K562 (cell line): ENCODE results near the gene FAR2.

ENCODE experiments used
- CTBP1 ChIP-seq: fragments of 450-650 bp; IDR thresholded peaks from 2 replicates; pipeline ENCODE4 v1.6.1; 2016; ENCODE audit warnings: borderline replicate concordance
- CTCF ChIP-seq, 3 experiments: IDR thresholded peaks in 2 of 3; conservative IDR thresholded peaks in 1 of 3; 2 replicates each; pipeline ENCODE4 v1.5.1; 2011 to 2012; ENCODE audit warnings: low read length in 3 of 3, mild to moderate bottlenecking in 3 of 3, control low read depth in 2 of 3, improper control_type of control experiment in 1 of 3, inconsistent platforms in 1 of 3, low read depth in 1 of 3, mixed read lengths in 1 of 3, moderate library complexity in 1 of 3; ENCODE audit not compliant: insufficient read depth in 2 of 3
- FOXA1 ChIP-seq: fragments of 450-650 bp; IDR thresholded peaks from 2 replicates; pipeline ENCODE4 v1.6.1; 2016; ENCODE audit warnings: mild to moderate bottlenecking, borderline replicate concordance
- IFI16 ChIP-seq: fragments of 250-450 bp; sonication (Bioruptor Pico); IDR thresholded peaks from 2 replicates; pipeline ENCODE4 v2.1.2; 2022; ENCODE audit warnings: mild to moderate bottlenecking, inconsistent platforms
- NR2F6 ChIP-seq: fragments of 450-650 bp; formaldehyde crosslinking; IDR thresholded peaks from 2 replicates; pipeline ENCODE4 v1.4.0; 2020; ENCODE audit warnings: mild to moderate bottlenecking
- REST ChIP-seq, 2 experiments: fragments of 450-650 bp; formaldehyde crosslinking in 1 of 2; IDR thresholded peaks; 2 replicates each; pipeline versions ENCODE4 v1.4.0 to v1.6.1; 2014 to 2020; ENCODE audit warnings: mild to moderate bottlenecking in 2 of 2, borderline replicate concordance in 1 of 2, low read depth in 1 of 2
- TBL1XR1 ChIP-seq, 2 experiments: IDR thresholded peaks; 2 replicates each; pipeline ENCODE4 v1.6.1; 2012; ENCODE audit warnings: improper control_type of control experiment in 2 of 2, low read length in 2 of 2, mild to moderate bottlenecking in 1 of 2
- TCF3 ChIP-seq: sonication (generic); formaldehyde crosslinking; IDR thresholded peaks from 2 replicates; pipeline ENCODE4 v1.4.0; 2020; ENCODE audit warnings: mild to moderate bottlenecking, missing genetic modification reagents
- TCF7L2 ChIP-seq: fragments of 150-350 bp; IDR thresholded peaks from 2 replicates; pipeline ENCODE4 v1.6.1; 2016; ENCODE audit warnings: low read depth, mild to moderate bottlenecking, low read length, moderate library complexity

GRCh38 chr12:29147731-29148595, 1.1 kb upstream of the FAR2 start:
- TF ChIP-seq IFI16 (CRISPR knock-in tag): no peak
- TF ChIP-seq NR2F6 (CRISPR knock-in tag): no peak
- TF ChIP-seq CTBP1: no peak
- TF ChIP-seq FOXA1: no peak
- no peak for TF ChIP-seq TCF3
- TF ChIP-seq CTCF (IDR thresholded peaks at IDR 0.05 in 2 of 3, conservative IDR thresholded peaks at IDR 0.05 in 1 of 3; ENCODE audit: insufficient read depth in 2 of 3, low read depth in 1 of 3, low read length in 3 of 3): no peak
- no peak for TF ChIP-seq TCF7L2
- TF ChIP-seq REST (IDR thresholded peaks at IDR 0.05; ENCODE audit: borderline replicate concordance): no peak
- no peak for TF ChIP-seq REST (CRISPR knock-in tag; IDR thresholded peaks at IDR 0.05; ENCODE audit: low read depth)
- TF ChIP-seq TBL1XR1 (IDR thresholded peaks at IDR 0.05; ENCODE audit: low read length in 2 of 2): no peak
